ENCODE results near the gene CHRM2. TPM values are rescaled to one million over a fixed set of nuclear protein-coding genes. Genes with fewer than 3 reads are reported as not detected.

CHRM2 gene
- total and polyA plus RNA-seq, 8 donors = 0.56 to 0.98 (median 0.71) TPM

- no peaks in the 10 kb centered on the region for H3K36me3 ChIP-seq
- no peak overlapping the region for H3K4me3 ChIP-seq
- no peaks in the 10 kb centered on the region for H3K4me1 ChIP-seq
- DNase-seq = no peak
- TF ChIP-seq CTCF (IDR thresholded peaks at IDR 0.05) = no peak
- H3K27me3 ChIP-seq = no peaks in the 10 kb centered on the region
- H3K9me3 ChIP-seq = no peaks in the 10 kb centered on the region
- intact Hi-C loops (cut with DNase I) = no loop called here
- ATAC-seq = no peak
- no peak overlapping the region for H3K27ac ChIP-seq
Measured at GRCh38 chr7:136998495-136998894, 130.0 kb downstream of the CHRM2 start.

GRCh38 chr7:137000621-137001020 lies 132.2 kb downstream of the CHRM2 start:
- intact Hi-C loops (cut with DNase I) = no loop called here
- no peaks in the 10 kb centered on the region for H3K27me3 ChIP-seq
- no peak for TF ChIP-seq CTCF (IDR thresholded peaks at IDR 0.05)
- no peaks in the 10 kb centered on the region for H3K36me3 ChIP-seq
- ATAC-seq = no peak
- no peak for DNase-seq
- H3K27ac ChIP-seq = no peak overlapping the region
- H3K4me1 ChIP-seq = no peaks in the 10 kb centered on the region
- no peaks in the 10 kb centered on the region for H3K9me3 ChIP-seq
- no peak overlapping the region for H3K4me3 ChIP-seq

GRCh38 chr7:137001041-137001440 lies 132.6 kb downstream of the CHRM2 start:
- Histone ChIP-seq H3K4me3 (no peak overlapping the region), H3K9me3 (no peaks in the 10 kb centered on the region), H3K36me3 (no peaks in the 10 kb centered on the region), H3K27ac (no peak overlapping the region), H3K27me3 (no peaks in the 10 kb centered on the region), H3K4me1 (no peaks in the 10 kb centered on the region)
- no peak for DNase-seq
- no peak for TF ChIP-seq CTCF (IDR thresholded peaks at IDR 0.05)
- ATAC-seq = no peak
- intact Hi-C loops (cut with DNase I) = no loop called here

- Histone ChIP-seq H3K4me1 (no peaks in the 10 kb centered on the region), H3K27ac (no peak overlapping the region), H3K36me3 (no peaks in the 10 kb centered on the region), H3K9me3 (no peaks in the 10 kb centered on the region), H3K27me3 (no peaks in the 10 kb centered on the region), H3K4me3 (no peak overlapping the region)
- intact Hi-C loops (cut with DNase I) = no loop called here
- no peak for DNase-seq
- TF ChIP-seq CTCF (IDR thresholded peaks at IDR 0.05) = no peak
- ATAC-seq = no peak
Measured at GRCh38 chr7:137001478-137001877, 133.0 kb downstream of the CHRM2 start.

- no peaks in the 10 kb centered on the region for H3K27me3 ChIP-seq
- TF ChIP-seq CTCF (IDR thresholded peaks at IDR 0.05) = no peak
- no peaks in the 10 kb centered on the region for H3K36me3 ChIP-seq
- no peak for DNase-seq
- intact Hi-C loops (cut with DNase I) = no loop called here
- H3K9me3 ChIP-seq = no peaks in the 10 kb centered on the region
- no peak overlapping the region for H3K4me3 ChIP-seq
- no peak overlapping the region for H3K27ac ChIP-seq
- no peaks in the 10 kb centered on the region for H3K4me1 ChIP-seq
- ATAC-seq = no peak
Measured at GRCh38 chr7:137003086-137003485, 134.6 kb downstream of the CHRM2 start.

All from left lung (tissue), 10 donors.